C4-2B (cell line): ENCODE measurements around the gene ARL2BP.

Source experiments
- ZFX ChIP-seq: fragments of 450-650 bp; IDR thresholded peaks from 2 replicates; pipeline ENCODE4 v1.6.1; 2017
- TF ChIP-seq, protein P1 (sequence below): fragments of 450-650 bp; conservative IDR thresholded peaks from 2 replicates; pipeline ENCODE4 v1.5.1; 2017; ENCODE audit warnings: mild to moderate bottlenecking

DNA sequence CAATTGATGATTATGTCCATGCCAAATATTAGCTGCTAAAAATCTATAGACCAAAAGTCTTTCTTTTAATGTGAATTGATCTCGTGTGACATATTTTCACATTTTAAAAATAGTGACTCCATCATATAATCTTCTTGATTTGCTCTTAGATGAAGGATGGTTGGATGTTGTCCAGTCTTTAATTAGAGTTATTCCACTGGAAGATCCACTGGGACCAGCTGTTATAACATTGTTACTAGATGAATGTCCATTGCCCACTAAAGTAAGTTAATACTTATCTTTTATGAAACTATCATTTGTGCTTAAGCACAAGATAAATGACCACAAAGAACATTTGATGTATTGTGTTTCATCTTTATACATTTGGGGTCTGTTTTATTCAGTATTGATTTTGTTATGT is 36.1 kb upstream of the ARL2BP start:
- TF ChIP-seq, protein P1, sequence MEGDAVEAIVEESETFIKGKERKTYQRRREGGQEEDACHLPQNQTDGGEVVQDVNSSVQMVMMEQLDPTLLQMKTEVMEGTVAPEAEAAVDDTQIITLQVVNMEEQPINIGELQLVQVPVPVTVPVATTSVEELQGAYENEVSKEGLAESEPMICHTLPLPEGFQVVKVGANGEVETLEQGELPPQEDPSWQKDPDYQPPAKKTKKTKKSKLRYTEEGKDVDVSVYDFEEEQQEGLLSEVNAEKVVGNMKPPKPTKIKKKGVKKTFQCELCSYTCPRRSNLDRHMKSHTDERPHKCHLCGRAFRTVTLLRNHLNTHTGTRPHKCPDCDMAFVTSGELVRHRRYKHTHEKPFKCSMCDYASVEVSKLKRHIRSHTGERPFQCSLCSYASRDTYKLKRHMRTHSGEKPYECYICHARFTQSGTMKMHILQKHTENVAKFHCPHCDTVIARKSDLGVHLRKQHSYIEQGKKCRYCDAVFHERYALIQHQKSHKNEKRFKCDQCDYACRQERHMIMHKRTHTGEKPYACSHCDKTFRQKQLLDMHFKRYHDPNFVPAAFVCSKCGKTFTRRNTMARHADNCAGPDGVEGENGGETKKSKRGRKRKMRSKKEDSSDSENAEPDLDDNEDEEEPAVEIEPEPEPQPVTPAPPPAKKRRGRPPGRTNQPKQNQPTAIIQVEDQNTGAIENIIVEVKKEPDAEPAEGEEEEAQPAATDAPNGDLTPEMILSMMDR, result no peak
- no peak for TF ChIP-seq ZFX
